Stomach (tissue), 9 donors: Measurements from ENCODE around the gene XRCC6. TPM values are rescaled to one million over a fixed set of nuclear protein-coding genes. Genes with fewer than 3 reads are reported as not detected.

ENCODE experiments used
- DNase-seq, 2 donors: peaks; one replicate each; pipeline versions ENCODE4 v3.0.0 to v3.0.0-alpha.2; 2013 to 2019
- H3K27ac ChIP-seq, 5 donors: fragments of 200-600 bp in 4 of 5; sonication (generic) in 4 of 5; one replicate each; pipeline ENCODE4 v1.5.1; 2013 to 2019; ENCODE audit warnings: mild to moderate bottlenecking in 1 of 5, moderate library complexity in 1 of 5
- H3K27me3 ChIP-seq, 3 donors: fragments of 200-600 bp; sonication (generic); one replicate each; pipeline ENCODE4 v1.5.1; 2017 to 2019; ENCODE audit warnings: mixed run types in 1 of 3
- H3K36me3 ChIP-seq, 4 donors: fragments of 200-600 bp; sonication (generic); 1 replicate in 3 of 4; 2 replicates in 1 of 4; pipeline ENCODE4 v1.5.1; 2016 to 2019
- H3K4me1 ChIP-seq, 4 donors: fragments of 200-600 bp; sonication (generic); one replicate each; pipeline ENCODE4 v1.5.1; 2016 to 2019
- H3K4me3 ChIP-seq, 4 donors: fragments of 200-600 bp; sonication (generic) in 3 of 4; one replicate each; pipeline ENCODE4 v1.5.1; 2016 to 2019; ENCODE audit warnings: mild to moderate bottlenecking in 1 of 4
- H3K9me3 ChIP-seq, 4 donors: fragments of 200-600 bp; sonication (generic); one replicate each; pipeline ENCODE4 v1.5.1; 2016 to 2019
- EP300 ChIP-seq: sonication (generic); formaldehyde crosslinking; IDR thresholded peaks from one replicate; pipeline ENCODE4 v1.6.1; 2017; ENCODE audit warnings: antibody characterized with exemption
- POLR2A ChIP-seq, 4 donors: fragments of 450-650 bp; IDR thresholded peaks; one replicate each; pipeline ENCODE4 v1.6.1; 2016; ENCODE audit warnings: antibody characterized with exemption in 4 of 4, control low read depth in 2 of 4, mild to moderate bottlenecking in 1 of 4, moderate library complexity in 1 of 4
- POLR2AphosphoS5 ChIP-seq, 3 donors: sonication (generic); formaldehyde crosslinking; IDR thresholded peaks; one replicate each; pipeline ENCODE4 v1.6.1; 2016; ENCODE audit warnings: antibody characterized with exemption in 3 of 3
- WGBS, 5 donors: extraction: QIAGEN DNeasy Blood & Tissue Kit in 3 of 5; methylation state at CpG; one replicate each; pipeline versions ENCODE4 v1.1.5 to v1.1.7; 2013 to 2018; 5-methylcytosine and 5-hydroxymethylcytosine counted together
- intact Hi-C: fragments of 100-400 bp; cut with DNase I; formaldehyde crosslinking; loops from one replicate; pipeline ENCODE4 v1.15.1; 2023; ENCODE audit warnings: low total_unique reads
- polyA plus RNA-seq, 3 donors: library from polyadenylated mRNA; stranded (reverse); fragments of 200-250 nt; gene quantifications; one replicate each; pipeline ENCODE4 v1.2.3, GENCODE V29; 2013
- total RNA-seq, 5 donors: library from RNA; depleted of rRNA; stranded (reverse); fragments of >200 nt; gene quantifications; one replicate each; pipeline versions ENCODE4 v1.1.0 to v1.2.3, GENCODE V29; 2014 to 2016
- TF ChIP-seq, protein P1 (sequence below), 7 experiments: fragments of 450-650 bp in 4 of 7; fragments of 200-600 bp in 3 of 7; sonication (generic) in 3 of 7; IDR thresholded peaks; one replicate each; pipeline ENCODE4 v1.5.1; 2016 to 2019; ENCODE audit warnings: antibody characterized with exemption in 7 of 7, control low read depth in 2 of 7, mild to moderate bottlenecking in 1 of 7
- donor health status: healthy with polysubstance abuse.
- donor health status: Bipolar disorder and iron deficiency.
- donor health status: healthy.

XRCC6 gene
- total and polyA plus RNA-seq, 8 donors, result 40.3 to 315 (median 133) TPM

- 85 to 89% (median 88%) methylated on average over 8 of the region's 8 CpGs for WGBS, 5 donors
- intact Hi-C loops, result loop anchor here (10.0 kb wide), 1 partner anchor 54 kb away; the partner anchor contains the start of gene POLR3H
- DNase-seq, result no peak
- Histone ChIP-seq H3K4me3 (no peak overlapping the region), H3K36me3 (peaks cover 30 to 55% (median 51%) of the 10 kb centered on the region in 4 donors), H3K4me1 (peaks cover 0 to 9% (median 3%) of the 10 kb centered on the region in 4 donors), H3K27ac (no peak overlapping the region), H3K27me3 (no peaks in the 10 kb centered on the region), H3K9me3 (no peaks in the 10 kb centered on the region)
- TF ChIP-seq POLR2AphosphoS5 (IDR thresholded peaks at IDR 0.05) (no peak), EP300 (no peak), POLR2A (IDR thresholded peaks at IDR 0.05) (no peak)
- TF ChIP-seq, protein P1, sequence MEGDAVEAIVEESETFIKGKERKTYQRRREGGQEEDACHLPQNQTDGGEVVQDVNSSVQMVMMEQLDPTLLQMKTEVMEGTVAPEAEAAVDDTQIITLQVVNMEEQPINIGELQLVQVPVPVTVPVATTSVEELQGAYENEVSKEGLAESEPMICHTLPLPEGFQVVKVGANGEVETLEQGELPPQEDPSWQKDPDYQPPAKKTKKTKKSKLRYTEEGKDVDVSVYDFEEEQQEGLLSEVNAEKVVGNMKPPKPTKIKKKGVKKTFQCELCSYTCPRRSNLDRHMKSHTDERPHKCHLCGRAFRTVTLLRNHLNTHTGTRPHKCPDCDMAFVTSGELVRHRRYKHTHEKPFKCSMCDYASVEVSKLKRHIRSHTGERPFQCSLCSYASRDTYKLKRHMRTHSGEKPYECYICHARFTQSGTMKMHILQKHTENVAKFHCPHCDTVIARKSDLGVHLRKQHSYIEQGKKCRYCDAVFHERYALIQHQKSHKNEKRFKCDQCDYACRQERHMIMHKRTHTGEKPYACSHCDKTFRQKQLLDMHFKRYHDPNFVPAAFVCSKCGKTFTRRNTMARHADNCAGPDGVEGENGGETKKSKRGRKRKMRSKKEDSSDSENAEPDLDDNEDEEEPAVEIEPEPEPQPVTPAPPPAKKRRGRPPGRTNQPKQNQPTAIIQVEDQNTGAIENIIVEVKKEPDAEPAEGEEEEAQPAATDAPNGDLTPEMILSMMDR (IDR thresholded peaks at IDR 0.05), result no peak
Observed at GRCh38 chr22:41598891-41599635, 22.0 kb upstream of the XRCC6 start.

DNA sequence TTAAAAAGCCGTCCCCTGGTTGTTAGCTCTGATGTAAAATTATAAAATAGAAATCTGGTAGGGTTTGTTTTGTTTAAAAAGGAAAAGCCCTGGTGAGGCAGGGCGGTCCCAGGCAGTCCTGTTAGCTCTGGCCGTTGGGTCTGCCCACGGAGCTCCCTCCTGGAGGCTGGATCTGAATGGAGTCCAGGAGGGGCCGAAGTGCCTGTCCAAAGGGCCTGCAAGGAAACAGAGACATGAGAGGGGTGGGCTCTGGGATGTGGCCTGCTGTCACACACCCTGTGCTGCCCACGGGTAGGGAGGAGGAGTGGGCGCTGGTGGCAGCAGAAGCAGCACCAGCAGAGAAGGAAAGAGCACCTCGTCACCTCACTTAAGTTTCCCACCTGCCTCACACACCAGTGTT is 20.1 kb upstream of the XRCC6 start:
- WGBS, 5 donors, result 84 to 93% (median 90%) methylated on average over 8 of the region's 8 CpGs
- no peak for TF ChIP-seq POLR2AphosphoS5 (IDR thresholded peaks at IDR 0.05)
- TF ChIP-seq EP300, result no peak
- TF ChIP-seq, protein P1 (IDR thresholded peaks at IDR 0.05), result no peak
- no peak for TF ChIP-seq POLR2A (IDR thresholded peaks at IDR 0.05)
- no peak for DNase-seq
- Histone ChIP-seq H3K36me3 (peaks cover 44 to 74% (median 70%) of the 10 kb centered on the region in 4 donors), H3K9me3 (no peaks in the 10 kb centered on the region), H3K27me3 (no peaks in the 10 kb centered on the region), H3K27ac (no peak overlapping the region), H3K4me3 (no peak overlapping the region), H3K4me1 (peaks cover 0 to 9% (median 3%) of the 10 kb centered on the region in 4 donors)
- intact Hi-C loops, result no loop called here

DNA sequence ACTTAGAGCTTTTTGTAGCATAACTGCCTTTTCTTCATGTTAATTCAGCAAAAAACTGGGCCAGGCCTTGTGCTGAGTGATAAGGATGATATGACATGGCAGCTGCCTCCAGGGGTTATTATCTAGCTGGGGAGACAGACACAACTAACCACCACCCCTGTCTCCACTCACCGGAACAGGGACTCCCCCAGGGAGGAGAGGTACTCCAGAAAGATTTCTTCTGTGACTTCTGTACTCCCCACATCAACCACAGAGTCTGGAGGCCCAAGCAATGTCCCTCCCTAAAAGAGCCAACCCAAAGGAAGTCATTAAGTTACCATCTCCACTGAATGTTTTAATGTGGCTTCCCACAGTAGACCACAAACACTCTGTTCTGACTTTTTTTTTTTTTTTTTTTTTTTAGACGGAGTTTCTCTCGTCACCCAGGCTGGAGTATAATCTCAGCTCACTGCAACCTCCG is 17.2 kb upstream of the XRCC6 start:
- peaks cover 0 to 10% (median 5%) of the 10 kb centered on the region in 4 donors for H3K4me1 ChIP-seq
- H3K27ac ChIP-seq, result no peak overlapping the region
- H3K36me3 ChIP-seq, result peaks cover 48 to 93% (median 87%) of the 10 kb centered on the region in 4 donors
- no peak overlapping the region for H3K4me3 ChIP-seq
- WGBS, 5 donors, result 72 to 85% (median 79%) methylated on average over 4 of the region's 4 CpGs
- DNase-seq, result no peak
- no peaks in the 10 kb centered on the region for H3K9me3 ChIP-seq
- intact Hi-C loops, result no loop called here
- no peak for TF ChIP-seq POLR2A (IDR thresholded peaks at IDR 0.05)
- H3K27me3 ChIP-seq, result no peaks in the 10 kb centered on the region

DNA sequence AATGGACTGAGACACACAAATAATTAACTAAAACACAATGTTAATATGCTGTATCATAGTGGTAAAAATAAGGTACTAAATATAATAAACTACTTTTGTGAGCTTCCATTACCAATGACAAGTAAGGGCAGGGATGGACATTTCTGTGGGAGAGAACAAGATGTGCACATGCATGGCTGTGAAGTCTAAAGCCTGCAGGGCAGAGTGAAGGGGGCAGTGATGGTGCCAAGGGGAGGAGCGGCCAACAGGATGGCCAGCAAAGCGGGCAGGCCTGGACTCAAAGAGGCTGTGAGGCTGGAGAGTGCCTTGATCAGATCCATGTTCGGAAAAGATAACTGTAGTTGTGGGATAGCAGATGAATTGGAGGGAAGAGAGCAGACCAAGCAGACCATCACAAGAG is 12.7 kb upstream of the XRCC6 start:
- Histone ChIP-seq H3K9me3 (no peaks in the 10 kb centered on the region), H3K4me1 (peaks cover 0 to 10% (median 8%) of the 10 kb centered on the region in 4 donors), H3K27me3 (no peaks in the 10 kb centered on the region), H3K27ac (peak overlapping the region in 3 of 5 donors; percentile 36 to 53 (median 38)), H3K4me3 (no peak overlapping the region), H3K36me3 (peaks cover 20 to 61% (median 49%) of the 10 kb centered on the region in 4 donors)
- 33 to 75% (median 57%) methylated on average over 3 of the region's 3 CpGs for WGBS, 5 donors
- DNase-seq, result no peak
- intact Hi-C loops, result no loop called here
- TF ChIP-seq, protein P1 (IDR thresholded peaks at IDR 0.05), result no peak
- TF ChIP-seq EP300 (no peak), POLR2AphosphoS5 (IDR thresholded peaks at IDR 0.05) (no peak), POLR2A (IDR thresholded peaks at IDR 0.05) (no peak)
